PC-9 (cell line): ENCODE results near the gene SPATA45. TPM values are rescaled to one million over a fixed set of nuclear protein-coding genes. Genes with fewer than 3 reads are reported as not detected.
A peak's percentile ranks its signal among the peaks of the same experiment; 100 is the strongest.

Source experiments
- Bru-seq: library from RNA; stranded (reverse); fragments of 400-500 nt; gene quantifications from one replicate; lab custom pipeline; 2021; lab: Mats Ljungman, UMichigan
- BruChase-seq, 2 experiments: library from RNA; stranded (reverse); fragments of 400-500 nt; gene quantifications; one replicate each; lab custom pipeline; 2021; lab: Mats Ljungman, UMichigan
- BruUV-seq: library from RNA; stranded (reverse); fragments of 400-500 nt; replicated peaks from 2 replicates; lab custom pipeline; 2021; lab: Mats Ljungman, UMichigan
- CTCF ChIA-PET: fragments of 300-600 bp; sonication (Branson Sonifier 250); formaldehyde crosslinking; loops from one replicate; lab custom pipeline; 2022; ENCODE audit warnings: antibody characterized with exemption; lab: Charles Lee
- POLR2A ChIA-PET: fragments of 300-600 bp; sonication (Branson Sonifier 250); formaldehyde crosslinking; loops from one replicate; lab custom pipeline; 2022; ENCODE audit warnings: antibody characterized with exemption; ENCODE audit not compliant: unreplicated experiment; lab: Charles Lee
- DNase-seq, 2 experiments: peaks; one replicate each; pipeline versions ENCODE4 v3.0.0 to v3.0.0-alpha.2; 2015 to 2022; ENCODE audit warnings: mixed read lengths in 1 of 2
- H2AFZ ChIP-seq: fragments of 200-600 bp; sonication (generic); 2 replicates; pipeline ENCODE4 v1.8.1; 2017; ENCODE audit warnings: antibody characterized with exemption
- H3F3A ChIP-seq: fragments of 200-600 bp; sonication (generic); 2 replicates; pipeline ENCODE4 v1.8.1; 2017; ENCODE audit warnings: antibody characterized with exemption, mild to moderate bottlenecking, low read depth; ENCODE audit not compliant: insufficient read depth
- H3K27ac ChIP-seq: fragments of 200-600 bp; sonication (generic); 2 replicates; pipeline ENCODE4 v1.6.1; 2016; ENCODE audit warnings: mixed run types
- H3K27me3 ChIP-seq: fragments of 200-600 bp; sonication (generic); 2 replicates; pipeline ENCODE4 v1.6.1; 2016; ENCODE audit warnings: low read depth, mixed run types; ENCODE audit not compliant: insufficient read depth
- H3K36me3 ChIP-seq: fragments of 200-600 bp; sonication (generic); 2 replicates; pipeline ENCODE4 v1.6.1; 2016; ENCODE audit warnings: low read depth, mixed run types
- H3K4me1 ChIP-seq: fragments of 200-600 bp; sonication (generic); replicated peaks from 2 replicates; pipeline ENCODE4 v1.6.1; 2016; ENCODE audit warnings: mixed run types; ENCODE audit not compliant: insufficient read depth
- H3K4me2 ChIP-seq: fragments of 200-600 bp; sonication (generic); 2 replicates; pipeline ENCODE4 v1.6.1; 2017; ENCODE audit warnings: mixed run types
- H3K4me3 ChIP-seq: fragments of 200-600 bp; sonication (generic); 2 replicates; pipeline ENCODE4 v1.6.1; 2016; ENCODE audit warnings: mixed run types
- H3K79me2 ChIP-seq: fragments of 200-600 bp; sonication (generic); 2 replicates; pipeline ENCODE4 v1.6.1; 2017; ENCODE audit warnings: low read depth, mixed run types
- H3K9me2 ChIP-seq: fragments of 200-600 bp; sonication (generic); 2 replicates; pipeline ENCODE4 v1.8.1; 2017; ENCODE audit warnings: mild to moderate bottlenecking; ENCODE audit not compliant: insufficient read depth
- H3K9me3 ChIP-seq: fragments of 200-600 bp; sonication (generic); 2 replicates; pipeline ENCODE4 v1.8.1; 2016; ENCODE audit warnings: low read depth; ENCODE audit not compliant: insufficient read depth
- H4K20me1 ChIP-seq: fragments of 200-600 bp; sonication (generic); 2 replicates; pipeline ENCODE4 v1.8.1; 2017; ENCODE audit not compliant: insufficient read depth
- CTCF ChIP-seq: fragments of 200-600 bp; sonication (generic); conservative IDR thresholded peaks from 2 replicates; pipeline ENCODE4 v1.6.1; 2017; ENCODE audit warnings: mixed run types, antibody characterized with exemption, mild to moderate bottlenecking, moderate library complexity
- EZH2 ChIP-seq: fragments of 200-600 bp; sonication (generic); IDR thresholded peaks from 2 replicates; pipeline ENCODE4 v1.8.0; 2017; ENCODE audit warnings: antibody characterized with exemption, low read depth
- intact Hi-C: fragments of 100-400 bp; cut with micrococcal nuclease; formaldehyde crosslinking; loops from one replicate; pipeline ENCODE4 v1.10.0; 2022; ENCODE audit not compliant: unreplicated experiment
- long read RNA-seq: library from polyadenylated mRNA; stranded (forward); transcript quantifications from one replicate; pipeline ENCODE4 v2.0.0, GENCODE V29; 2022
- total RNA-seq: library from RNA; stranded (reverse); gene quantifications from 2 replicates; pipeline ENCODE4 v1.2.3, GENCODE V29; 2021

Gene SPATA45
- total RNA-seq = not detected in 2 replicates
- percentile 14 among the genes with signal in this experiment for Bru-seq, nascent RNA
- BruChase-seq, experiment 1, labeled RNA remaining after a 2-hour chase = percentile 10 among the genes with signal in this experiment
- BruChase-seq, experiment 2, labeled RNA remaining after a 6-hour chase = percentile 5 among the genes with signal in this experiment
- long read RNA-seq = 0 reads

- no TSS peak for BruUV-seq
- TF ChIP-seq CTCF = no peak
- no peak for TF ChIP-seq EZH2
- no peaks in the 10 kb centered on the region for H3K27me3 ChIP-seq
- ChIA-PET CTCF (no interaction called here), POLR2A (no interaction called here)
- H3K4me3 ChIP-seq = no peak within 1 kb of the TSS
- no peak within 1 kb of the TSS for H3K27ac ChIP-seq
- H3K4me2 ChIP-seq = no peak within 1 kb of the TSS
- intact Hi-C loops = no loop called here
- H2AFZ ChIP-seq = no peak within 1 kb of the TSS
- 0 out of 2 replicates have a peak, but pooled peaks cover 4% of the 10 kb centered on the region for H3K9me3 ChIP-seq
- H3K79me2 ChIP-seq = no peaks in the 10 kb centered on the region
- no peaks in the 10 kb centered on the region for H3K9me2 ChIP-seq
- no peaks in the 10 kb centered on the region for H3K36me3 ChIP-seq
- H3K4me1 ChIP-seq = no peaks in the 10 kb centered on the region
- no peaks in the 10 kb centered on the region for H4K20me1 ChIP-seq
- DNase-seq = no peak
- H3F3A ChIP-seq = no peaks in the 10 kb centered on the region
These were observed at the start of gene SPATA45 for GRCh38 chr1:212847549-212847948. Gene SPATA45 (minus strand): TSS chr1:212847649. CDS start chr1:212836149, 11,500 bp downstream.

- Histone ChIP-seq H3K4me3 (no peak overlapping the region), H3K79me2 (no peaks in the 10 kb centered on the region), H3K4me2 (no peak overlapping the region), H3K27ac (no peak overlapping the region), H3K9me2 (no peaks in the 10 kb centered on the region), H3F3A (no peaks in the 10 kb centered on the region), H4K20me1 (no peaks in the 10 kb centered on the region), H2AFZ (no peak overlapping the region), H3K9me3 (no peaks in the 10 kb centered on the region), H3K4me1 (no peaks in the 10 kb centered on the region), H3K27me3 (no peaks in the 10 kb centered on the region), H3K36me3 (peaks cover 25% of the 10 kb centered on the region; the same call in 1 of the 2 replicates)
- TF ChIP-seq CTCF (no peak), EZH2 (no peak)
- CTCF ChIA-PET = interaction anchor here (0.6 kb wide), 1 partner anchor 24 kb away, joined by 3 read pairs; no protein-coding TSS in a partner anchor
- intact Hi-C loops = no loop called here
- DNase-seq = no peak
- POLR2A ChIA-PET = no interaction called here
- BruUV-seq = no TSS peak
These were observed 44.7 kb upstream of the SPATA45 start for GRCh38 chr1:212892108-212892507.

GRCh38 chr1:212884592-212884991, 37.1 kb upstream of the SPATA45 start:
- peaks cover 26% of the 10 kb centered on the region for H3K36me3 ChIP-seq
- H3K4me3 ChIP-seq = no peak overlapping the region
- H3F3A ChIP-seq = no peaks in the 10 kb centered on the region
- DNase-seq = no peak
- intact Hi-C loops = no loop called here
- no peak overlapping the region for H2AFZ ChIP-seq
- no peaks in the 10 kb centered on the region for H3K27me3 ChIP-seq
- H3K4me2 ChIP-seq = no peak overlapping the region
- H3K4me1 ChIP-seq = no peaks in the 10 kb centered on the region
- CTCF ChIA-PET = no interaction called here
- no peaks in the 10 kb centered on the region for H4K20me1 ChIP-seq
- no TSS peak for BruUV-seq
- POLR2A ChIA-PET = no interaction called here
- H3K9me3 ChIP-seq = no peaks in the 10 kb centered on the region
- TF ChIP-seq EZH2 (no peak), CTCF (no peak)
- H3K9me2 ChIP-seq = no peaks in the 10 kb centered on the region
- H3K79me2 ChIP-seq = no peaks in the 10 kb centered on the region
- H3K27ac ChIP-seq = no peak overlapping the region
